Astrocyte (in vitro differentiated cells and primary cell): Measurements from ENCODE around the gene BICRA. TPM values are rescaled to one million over a fixed set of nuclear protein-coding genes. Genes with fewer than 3 reads are reported as not detected.

Source experiments
- DNase-seq: peaks from one replicate; pipeline ENCODE4 v3.0.0-alpha.2; 2010; ENCODE audit warnings: low read depth
- FAIRE-seq: peaks from 2 replicates; lab custom pipeline; 2011; peaks lifted over from hg19 to GRCh38; lab: Jason Lieb, UNC
- H2AFZ ChIP-seq: 2 replicates; pipeline ENCODE4 v1.6.0; 2012; ENCODE audit warnings: low read depth, low read length, inconsistent platforms
- H3K27ac ChIP-seq: 2 replicates; pipeline ENCODE4 v1.5.1; 2011; ENCODE audit warnings: low read depth, low read length, inconsistent platforms
- H3K27me3 ChIP-seq: 2 replicates; pipeline ENCODE4 v1.6.0; 2011; ENCODE audit warnings: low read length, inconsistent platforms; ENCODE audit not compliant: insufficient read depth
- H3K36me3 ChIP-seq: 2 replicates; pipeline ENCODE4 v1.5.1; 2011; ENCODE audit warnings: low read length, inconsistent platforms; ENCODE audit not compliant: insufficient read depth
- H3K4me1 ChIP-seq: 2 replicates; pipeline ENCODE4 v1.5.1; 2011; ENCODE audit warnings: low read length, inconsistent platforms; ENCODE audit not compliant: insufficient read depth
- H3K4me2 ChIP-seq: 2 replicates; pipeline ENCODE4 v1.6.0; 2012; ENCODE audit warnings: low read length, inconsistent platforms
- H3K4me3 ChIP-seq: 2 replicates; pipeline ENCODE4 v1.5.1; 2011; ENCODE audit warnings: low read depth, mild to moderate bottlenecking, low read length, inconsistent platforms; ENCODE audit not compliant: insufficient read depth
- H3K79me2 ChIP-seq: 2 replicates; pipeline ENCODE4 v1.6.0; 2012; ENCODE audit warnings: mild to moderate bottlenecking, low read length, inconsistent platforms; ENCODE audit not compliant: insufficient read depth
- H3K9ac ChIP-seq: 2 replicates; pipeline ENCODE4 v1.6.0; 2012; ENCODE audit warnings: mild to moderate bottlenecking, low read length, inconsistent platforms
- H3K9me3 ChIP-seq: 2 replicates; pipeline ENCODE4 v1.5.1; 2012; ENCODE audit warnings: low read depth, mild to moderate bottlenecking, low read length, inconsistent platforms; ENCODE audit not compliant: insufficient read depth
- H4K20me1 ChIP-seq: 2 replicates; pipeline ENCODE4 v1.6.0; 2012; ENCODE audit warnings: low read length, inconsistent platforms; ENCODE audit not compliant: insufficient read depth
- H3K27ac Mint-ChIP-seq: one replicate; pipeline ENCODE4 v1.8.0; 2021; ENCODE audit warnings: mild to moderate bottlenecking, mixed read lengths; ENCODE audit not compliant: unreplicated experiment
- H3K27me3 Mint-ChIP-seq: one replicate; pipeline ENCODE4 v1.8.0; 2021; ENCODE audit warnings: low read depth, mixed read lengths; ENCODE audit not compliant: unreplicated experiment
- H3K36me3 Mint-ChIP-seq: one replicate; pipeline ENCODE4 v1.8.0; 2021; ENCODE audit warnings: low read depth, mixed read lengths; ENCODE audit not compliant: unreplicated experiment
- H3K4me1 Mint-ChIP-seq: one replicate; pipeline ENCODE4 v1.8.0; 2021; ENCODE audit warnings: low read depth, mixed read lengths; ENCODE audit not compliant: unreplicated experiment
- H3K4me3 Mint-ChIP-seq: one replicate; pipeline ENCODE4 v1.8.0; 2021; ENCODE audit warnings: mild to moderate bottlenecking, moderate library complexity, mixed read lengths; ENCODE audit not compliant: unreplicated experiment
- H3K9me3 Mint-ChIP-seq: one replicate; pipeline ENCODE4 v1.8.0; 2021; ENCODE audit warnings: mild to moderate bottlenecking, mixed read lengths; ENCODE audit not compliant: unreplicated experiment
- CTCF ChIP-seq: IDR thresholded peaks from 2 replicates; pipeline ENCODE4 v1.5.1; 2011; ENCODE audit warnings: low read depth, mild to moderate bottlenecking, inconsistent platforms, low read length, moderate library complexity; ENCODE audit not compliant: insufficient read depth
- EZH2 ChIP-seq: IDR thresholded peaks from 2 replicates; pipeline ENCODE4 v1.6.1; 2012; ENCODE audit warnings: mild to moderate bottlenecking, low read length, inconsistent platforms; ENCODE audit not compliant: insufficient read depth
- total RNA-seq: library from RNA; stranded (reverse); gene quantifications from 2 replicates; pipeline ENCODE4 v1.2.1, GENCODE V29; 2021

BICRA gene
- total RNA-seq, 1 donor from 2014 or later, result 20.7 TPM

DNA sequence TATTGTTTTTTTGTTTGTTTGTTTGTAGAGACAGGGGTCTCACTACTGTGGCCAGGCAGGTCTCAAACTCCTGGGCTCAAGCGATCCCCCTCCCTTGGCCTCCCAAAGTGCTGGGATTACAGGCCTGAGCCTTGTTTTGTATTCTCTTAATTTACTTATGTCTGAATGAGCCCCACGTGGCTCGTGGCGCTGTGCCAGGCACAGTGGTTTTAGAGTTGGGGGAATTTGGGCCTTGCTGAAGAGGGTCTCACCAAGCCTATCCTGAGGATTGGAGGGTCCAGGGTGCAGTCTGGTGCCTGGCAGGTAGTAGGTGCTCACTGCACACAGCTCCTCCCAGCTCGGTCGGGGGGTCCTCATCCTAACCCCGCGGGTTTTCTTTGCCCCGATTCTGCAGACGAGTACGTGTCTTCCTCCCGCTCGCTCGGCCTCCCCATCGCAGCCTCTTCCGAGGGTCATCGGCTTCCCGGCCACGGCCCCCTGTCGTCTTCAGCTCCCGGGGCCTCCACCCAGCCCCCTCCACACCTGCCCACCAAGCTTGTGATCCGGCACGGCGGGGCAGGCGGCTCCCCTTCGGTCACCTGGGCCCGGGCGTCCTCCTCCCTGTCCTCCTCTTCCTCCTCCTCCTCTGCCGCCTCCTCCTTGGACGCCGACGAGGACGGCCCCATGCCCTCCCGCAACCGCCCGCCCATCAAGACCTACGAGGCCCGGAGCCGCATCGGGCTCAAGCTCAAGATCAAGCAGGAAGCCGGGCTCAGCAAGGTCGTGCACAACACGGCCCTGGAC is 92.2 kb downstream of the BICRA start:
- H3K4me1 ChIP-seq, result peaks cover 11% of the 10 kb centered on the region
- no peak overlapping the region for H3K4me2 ChIP-seq
- no peaks in the 10 kb centered on the region for H3K27me3 Mint-ChIP-seq
- no peak overlapping the region for H3K27ac Mint-ChIP-seq
- H3K9me3 ChIP-seq, result no peaks in the 10 kb centered on the region
- H3K36me3 ChIP-seq, result peaks cover 9% of the 10 kb centered on the region
- FAIRE-seq, result no peak
- no peaks in the 10 kb centered on the region for H3K4me1 Mint-ChIP-seq
- peaks cover 41% of the 10 kb centered on the region for H4K20me1 ChIP-seq
- H3K9ac ChIP-seq, result no peak overlapping the region
- no peak overlapping the region for H3K4me3 ChIP-seq
- peaks cover 10% of the 10 kb centered on the region for H3K36me3 Mint-ChIP-seq
- no peaks in the 10 kb centered on the region for H3K27me3 ChIP-seq
- DNase-seq, result no peak
- no peaks in the 10 kb centered on the region for H3K9me3 Mint-ChIP-seq
- no peak overlapping the region for H2AFZ ChIP-seq
- H3K79me2 ChIP-seq, result no peaks in the 10 kb centered on the region
- no peak for TF ChIP-seq CTCF
- TF ChIP-seq EZH2, result no peak
- no peak overlapping the region for H3K27ac ChIP-seq
- no peak overlapping the region for H3K4me3 Mint-ChIP-seq

- H3K36me3 ChIP-seq, result peaks cover 9% of the 10 kb centered on the region
- no peak for DNase-seq
- no peak overlapping the region for H3K4me2 ChIP-seq
- no peaks in the 10 kb centered on the region for H3K79me2 ChIP-seq
- no peaks in the 10 kb centered on the region for H3K27me3 Mint-ChIP-seq
- no peak overlapping the region for H3K4me3 ChIP-seq
- no peaks in the 10 kb centered on the region for H3K9me3 Mint-ChIP-seq
- no peak overlapping the region for H3K27ac ChIP-seq
- peaks cover 11% of the 10 kb centered on the region for H3K4me1 ChIP-seq
- H3K36me3 Mint-ChIP-seq, result peaks cover 10% of the 10 kb centered on the region
- no peaks in the 10 kb centered on the region for H3K9me3 ChIP-seq
- H3K9ac ChIP-seq, result no peak overlapping the region
- H4K20me1 ChIP-seq, result peaks cover 41% of the 10 kb centered on the region
- no peak overlapping the region for H2AFZ ChIP-seq
- no peak overlapping the region for H3K4me3 Mint-ChIP-seq
- H3K4me1 Mint-ChIP-seq, result no peaks in the 10 kb centered on the region
- no peak for FAIRE-seq
- H3K27me3 ChIP-seq, result no peaks in the 10 kb centered on the region
- no peak overlapping the region for H3K27ac Mint-ChIP-seq
- TF ChIP-seq EZH2 (no peak), CTCF (no peak)
These were observed 93.0 kb downstream of the BICRA start for GRCh38 chr19:47701717-47702552.
